Smooth muscle cell (in vitro differentiated cells): ENCODE data around the gene FBXO9. TPM values are rescaled to one million over a fixed set of nuclear protein-coding genes. Genes with fewer than 3 reads are reported as not detected.

Experiments used
- DNase-seq: peaks from one replicate; lab custom pipeline; 2025; ENCODE audit not compliant: unreplicated experiment; lab: John Stamatoyannopoulos, UW
- H2AFZ ChIP-seq: fragments of 200-600 bp; sonication (generic); 2 replicates; pipeline ENCODE4 v1.6.0; 2016; ENCODE audit warnings: antibody characterized with exemption, low read depth, mild to moderate bottlenecking
- H3F3A ChIP-seq: fragments of 200-600 bp; sonication (generic); 2 replicates; pipeline ENCODE4 v1.6.0; 2017; ENCODE audit warnings: antibody characterized with exemption, low read depth
- H3K27ac ChIP-seq: fragments of 200-600 bp; sonication (generic); 2 replicates; pipeline ENCODE4 v1.5.1; 2016; ENCODE audit warnings: low read depth, mild to moderate bottlenecking
- H3K27me3 ChIP-seq: fragments of 200-600 bp; sonication (generic); 2 replicates; pipeline ENCODE4 v1.6.1; 2016; ENCODE audit warnings: low read depth, mild to moderate bottlenecking
- H3K36me3 ChIP-seq: fragments of 200-600 bp; sonication (generic); 2 replicates; pipeline ENCODE4 v1.5.1; 2016; ENCODE audit warnings: low read depth
- H3K4me1 ChIP-seq: fragments of 200-600 bp; sonication (generic); 2 replicates; pipeline ENCODE4 v1.5.1; 2016; ENCODE audit warnings: low read depth
- H3K4me2 ChIP-seq: fragments of 200-600 bp; sonication (generic); 2 replicates; pipeline ENCODE4 v1.6.0; 2016; ENCODE audit warnings: mild to moderate bottlenecking
- H3K4me3 ChIP-seq: fragments of 200-600 bp; sonication (generic); 2 replicates; pipeline ENCODE4 v1.5.1; 2016; ENCODE audit warnings: mild to moderate bottlenecking
- H3K79me2 ChIP-seq: fragments of 200-600 bp; sonication (generic); 2 replicates; pipeline ENCODE4 v1.6.0; 2016; ENCODE audit warnings: low read depth, mild to moderate bottlenecking
- H3K9ac ChIP-seq: fragments of 200-600 bp; sonication (generic); 2 replicates; pipeline ENCODE4 v1.6.0; 2016; ENCODE audit warnings: low read depth
- H3K9me3 ChIP-seq: fragments of 200-600 bp; sonication (generic); replicated peaks from 2 replicates; pipeline ENCODE4 v1.5.1; 2016; ENCODE audit warnings: low read depth
- H4K20me1 ChIP-seq: fragments of 200-600 bp; sonication (generic); 2 replicates; pipeline ENCODE4 v1.6.0; 2016; ENCODE audit warnings: low read depth
- WGBS: methylation state at CpG from one replicate; pipeline ENCODE4 v1.1.7; 2016; ENCODE audit warnings: low lambda C conversion rate; 5-methylcytosine and 5-hydroxymethylcytosine counted together
- polyA plus RNA-seq: library from polyadenylated mRNA; unstranded; fragments of >200 nt; fragmentation: Nextera tagmentation; extraction: Ambion mirVana; gene quantifications from 2 replicates; pipeline ENCODE4 v1.2.1, GENCODE V29; 2016
- total RNA-seq: library from RNA; depleted of rRNA; stranded (reverse); fragments of >200 nt; gene quantifications from 2 replicates; pipeline ENCODE4 v1.2.3, GENCODE V29; 2014
- TF ChIP-seq, protein P1 (sequence below): fragments of 200-600 bp; sonication (generic); IDR thresholded peaks from 2 replicates; pipeline ENCODE4 v1.5.1; 2017; ENCODE audit warnings: borderline replicate concordance, mild to moderate bottlenecking, antibody characterized with exemption; ENCODE audit not compliant: insufficient read depth, poor library complexity, severe bottlenecking

Gene FBXO9
- total and polyA plus RNA-seq, 2 experiments from 2014 or later, result 25.5 to 55.1 TPM

GRCh38 chr6:53125276-53125675, 60.1 kb downstream of the FBXO9 start:
- no peaks in the 10 kb centered on the region for H4K20me1 ChIP-seq
- 86% methylated on average over 4 of the region's 4 CpGs for WGBS
- TF ChIP-seq, protein P1, sequence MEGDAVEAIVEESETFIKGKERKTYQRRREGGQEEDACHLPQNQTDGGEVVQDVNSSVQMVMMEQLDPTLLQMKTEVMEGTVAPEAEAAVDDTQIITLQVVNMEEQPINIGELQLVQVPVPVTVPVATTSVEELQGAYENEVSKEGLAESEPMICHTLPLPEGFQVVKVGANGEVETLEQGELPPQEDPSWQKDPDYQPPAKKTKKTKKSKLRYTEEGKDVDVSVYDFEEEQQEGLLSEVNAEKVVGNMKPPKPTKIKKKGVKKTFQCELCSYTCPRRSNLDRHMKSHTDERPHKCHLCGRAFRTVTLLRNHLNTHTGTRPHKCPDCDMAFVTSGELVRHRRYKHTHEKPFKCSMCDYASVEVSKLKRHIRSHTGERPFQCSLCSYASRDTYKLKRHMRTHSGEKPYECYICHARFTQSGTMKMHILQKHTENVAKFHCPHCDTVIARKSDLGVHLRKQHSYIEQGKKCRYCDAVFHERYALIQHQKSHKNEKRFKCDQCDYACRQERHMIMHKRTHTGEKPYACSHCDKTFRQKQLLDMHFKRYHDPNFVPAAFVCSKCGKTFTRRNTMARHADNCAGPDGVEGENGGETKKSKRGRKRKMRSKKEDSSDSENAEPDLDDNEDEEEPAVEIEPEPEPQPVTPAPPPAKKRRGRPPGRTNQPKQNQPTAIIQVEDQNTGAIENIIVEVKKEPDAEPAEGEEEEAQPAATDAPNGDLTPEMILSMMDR, result no peak

DNA sequence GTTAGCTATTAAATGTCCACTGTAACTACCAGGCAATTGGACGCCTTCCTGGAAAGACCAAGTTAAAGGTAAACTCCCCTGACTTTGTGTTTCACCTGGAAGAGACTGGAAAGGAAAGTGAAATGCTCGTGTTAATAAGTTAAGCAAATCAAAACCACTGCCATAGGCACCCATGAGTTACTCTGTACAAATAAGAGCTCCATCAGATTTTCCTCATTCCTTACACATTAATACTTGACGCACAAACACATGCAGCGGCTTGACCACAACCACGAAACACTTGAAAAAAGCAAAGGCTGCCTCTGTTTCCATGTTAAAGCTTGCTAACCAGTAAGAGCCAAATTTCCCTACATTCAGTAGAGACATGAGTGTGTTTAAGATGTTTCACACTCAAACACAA, 63.6 kb downstream of the FBXO9 start:
- 83% methylated on average over 5 of the region's 5 CpGs for WGBS
- no peak overlapping the region for H3K4me2 ChIP-seq

More at GRCh38 chr6:53125276-53125675, 60.1 kb downstream of the FBXO9 start:
- no peaks in the 10 kb centered on the region for H3K36me3 ChIP-seq
- H3K4me2 ChIP-seq, result no peak overlapping the region
- H3K27me3 ChIP-seq, result no peaks in the 10 kb centered on the region
- H3K79me2 ChIP-seq, result no peaks in the 10 kb centered on the region
- H3F3A ChIP-seq, result no peaks in the 10 kb centered on the region
- H3K9ac ChIP-seq, result no peak overlapping the region
- H3K9me3 ChIP-seq, result no peaks in the 10 kb centered on the region
- no peak for DNase-seq
- H3K4me3 ChIP-seq, result no peak overlapping the region
- H3K4me1 ChIP-seq, result peaks cover 3% of the 10 kb centered on the region
- H3K27ac ChIP-seq, result no peak overlapping the region
- no peak overlapping the region for H2AFZ ChIP-seq

DNA sequence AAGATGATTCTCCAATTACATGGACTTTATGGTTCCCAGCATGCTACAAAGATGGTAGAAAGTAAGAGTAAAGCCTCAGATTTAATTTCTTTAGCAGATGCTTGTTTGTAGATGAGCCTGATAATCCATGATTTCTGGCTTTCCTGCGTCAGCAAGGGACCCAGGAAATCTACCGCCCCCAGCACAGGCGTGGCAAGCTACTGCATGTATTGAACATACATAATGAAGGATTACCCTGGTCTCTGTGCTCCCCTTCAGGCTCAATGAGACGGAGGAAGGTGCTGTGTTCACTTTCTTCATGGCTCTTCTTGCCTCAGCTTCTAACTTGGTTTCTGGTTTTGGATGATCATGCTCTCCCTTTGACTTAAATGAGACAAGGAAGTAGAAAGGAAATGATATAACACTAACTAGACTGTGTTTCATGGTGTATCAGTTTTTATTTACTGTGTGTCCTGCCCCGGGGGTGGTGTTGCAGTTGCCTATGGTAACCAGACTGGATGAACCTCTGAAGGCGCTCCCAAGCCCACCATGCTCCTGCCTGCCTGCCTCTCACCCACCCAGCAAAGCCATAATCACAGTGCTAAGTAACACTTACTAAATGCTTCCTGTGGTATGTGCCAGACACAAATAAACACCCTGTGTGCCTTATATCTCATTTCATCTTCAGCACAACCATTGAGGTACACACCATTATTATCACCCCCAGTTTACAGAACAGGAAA, 65.5 kb downstream of the FBXO9 start:
- TF ChIP-seq, protein P1, result no peak
- Histone ChIP-seq H3K79me2 (no peaks in the 10 kb centered on the region), H3F3A (no peaks in the 10 kb centered on the region), H3K9me3 (no peaks in the 10 kb centered on the region), H3K9ac (no peak overlapping the region), H3K4me1 (no peaks in the 10 kb centered on the region), H3K27ac (no peak overlapping the region), H3K4me2 (no peak overlapping the region), H4K20me1 (no peaks in the 10 kb centered on the region), H3K4me3 (no peak overlapping the region), H3K27me3 (no peaks in the 10 kb centered on the region), H3K36me3 (no peaks in the 10 kb centered on the region), H2AFZ (no peak overlapping the region)
- WGBS, result 89% methylated on average over 6 of the region's 6 CpGs
- no peak for DNase-seq

More for the DNA sequence above, 63.6 kb downstream of the FBXO9 start:
- Histone ChIP-seq H3K4me3 (no peak overlapping the region), H3K36me3 (no peaks in the 10 kb centered on the region), H3K79me2 (no peaks in the 10 kb centered on the region), H3K27me3 (no peaks in the 10 kb centered on the region), H4K20me1 (no peaks in the 10 kb centered on the region), H2AFZ (no peak overlapping the region), H3K4me1 (no peaks in the 10 kb centered on the region), H3K27ac (no peak overlapping the region), H3F3A (no peaks in the 10 kb centered on the region), H3K9me3 (no peaks in the 10 kb centered on the region), H3K9ac (no peak overlapping the region)
- DNase-seq, result no peak
- TF ChIP-seq, protein P1, result no peak

DNA sequence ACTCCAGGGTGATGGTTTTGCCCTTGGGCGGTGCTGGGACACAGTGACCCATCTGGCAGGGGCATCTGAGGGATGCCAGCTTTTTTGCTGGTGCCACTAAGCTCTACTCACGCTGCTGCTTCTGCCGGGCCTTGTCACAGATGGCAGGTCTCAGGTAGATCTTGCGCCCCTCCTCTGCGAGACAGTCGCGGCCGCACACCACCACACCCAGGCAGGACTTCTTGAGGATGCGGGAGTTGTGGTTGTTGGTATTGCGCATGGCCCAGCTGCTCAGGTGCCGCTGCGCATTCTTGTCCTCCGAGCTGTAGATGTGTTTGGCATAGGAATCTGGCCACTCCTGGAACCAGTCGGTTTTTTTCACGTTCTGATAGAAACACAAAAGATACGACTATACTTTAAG, 68.8 kb downstream of the FBXO9 start:
- TF ChIP-seq, protein P1, result no peak
- Histone ChIP-seq H3K27me3 (no peaks in the 10 kb centered on the region), H4K20me1 (no peaks in the 10 kb centered on the region), H3K36me3 (no peaks in the 10 kb centered on the region), H3K9ac (no peak overlapping the region), H3K9me3 (no peaks in the 10 kb centered on the region), H3K79me2 (no peaks in the 10 kb centered on the region), H3F3A (no peaks in the 10 kb centered on the region), H3K4me2 (no peak overlapping the region), H3K4me1 (no peaks in the 10 kb centered on the region), H2AFZ (no peak overlapping the region), H3K4me3 (no peak overlapping the region), H3K27ac (no peak overlapping the region)
- DNase-seq, result no peak
- 91% methylated on average over 16 of the region's 16 CpGs for WGBS
